HEK293 (cell line): ENCODE results near the gene GET3.
"Not testable (repeated sequence)": the region's sequence is repeated elsewhere in the genome, so short reads cannot be mapped to it uniquely, and the experiment has no call there.

Source experiments
- CTCF ChIA-PET: fragments of 350-600 bp; formaldehyde crosslinking; extraction: SDS; loops from one replicate; lab custom pipeline; 2021; ENCODE audit warnings: antibody characterized with exemption; lab: Yijun Ruan, JAX
- POLR2A ChIA-PET: fragments of 300-600 bp; formaldehyde crosslinking; extraction: SDS; loops from one replicate; lab custom pipeline; 2020; ENCODE audit warnings: antibody characterized with exemption, inconsistent platforms; lab: Yijun Ruan, JAX
- H3K27ac ChIP-seq: fragments of 200-500 bp; sonication (Bioruptor generic); 2 replicates; pipeline ENCODE4 v1.5.1; 2014; ENCODE audit warnings: low read depth, low read length, control low read depth, inconsistent platforms; ENCODE audit errors: extremely low read depth
- H3K36me3 ChIP-seq, 2 experiments: fragments of 200-500 bp in 1 of 2; sonication (Bioruptor generic) in 1 of 2; 1 replicate in 1 of 2; 2 replicates in 1 of 2; pipeline ENCODE4 v1.5.1; 2014 to 2017; ENCODE audit warnings: inconsistent platforms in 2 of 2, low read length in 2 of 2; ENCODE audit not compliant: control insufficient read depth in 2 of 2, insufficient read depth in 1 of 2
- H3K4me1 ChIP-seq: fragments of 200-500 bp; sonication (Bioruptor generic); 2 replicates; pipeline ENCODE4 v1.5.1; 2014; ENCODE audit warnings: mild to moderate bottlenecking, low read length, inconsistent platforms; ENCODE audit not compliant: control insufficient read depth, insufficient read depth
- H3K4me3 ChIP-seq: 2 replicates; pipeline ENCODE4 v1.5.1; 2011; ENCODE audit warnings: low read depth, mild to moderate bottlenecking, control low read depth, low read length, moderate library complexity
- H3K9me3 ChIP-seq: fragments of 200-500 bp; sonication (Bioruptor generic); 2 replicates; pipeline ENCODE4 v1.5.1; 2014; ENCODE audit warnings: low read depth, low read length, inconsistent platforms; ENCODE audit not compliant: control insufficient read depth, insufficient read depth
- GLI4 ChIP-seq: fragments of 450-650 bp; formaldehyde crosslinking; IDR thresholded peaks from 2 replicates; pipeline ENCODE4 v1.5.1; 2016; ENCODE audit warnings: missing biosample characterization, missing genetic modification characterization
- KLF9 ChIP-seq: fragments of 450-650 bp; formaldehyde crosslinking; IDR thresholded peaks from 2 replicates; pipeline ENCODE4 v1.5.1; 2016; ENCODE audit warnings: missing biosample characterization, missing genetic modification characterization, low read depth
- OSR2 ChIP-seq: fragments of 450-650 bp; formaldehyde crosslinking; IDR thresholded peaks from 2 replicates; pipeline ENCODE4 v1.5.1; 2016; ENCODE audit warnings: missing biosample characterization, missing genetic modification characterization
- PRDM1 ChIP-seq: fragments of 450-650 bp; formaldehyde crosslinking; IDR thresholded peaks from 2 replicates; pipeline ENCODE4; 2016; ENCODE audit warnings: missing biosample characterization, missing genetic modification characterization
- ZBTB8A ChIP-seq: fragments of 450-650 bp; formaldehyde crosslinking; IDR thresholded peaks from 2 replicates; pipeline ENCODE4 v1.5.1; 2016; ENCODE audit warnings: missing biosample characterization, missing genetic modification characterization
- ZEB2 ChIP-seq: fragments of 450-650 bp; formaldehyde crosslinking; IDR thresholded peaks from 2 replicates; pipeline ENCODE4 v1.5.1; 2016; ENCODE audit warnings: missing biosample characterization, missing genetic modification characterization
- ZFP3 ChIP-seq: fragments of 450-650 bp; formaldehyde crosslinking; IDR thresholded peaks from 2 replicates; pipeline ENCODE4 v1.5.1; 2016; ENCODE audit warnings: low read depth, missing biosample characterization, missing genetic modification characterization
- ZNF157 ChIP-seq: fragments of 450-650 bp; formaldehyde crosslinking; IDR thresholded peaks from 2 replicates; pipeline ENCODE4 v1.5.1; 2016; ENCODE audit warnings: missing biosample characterization, missing genetic modification characterization
- ZNF16 ChIP-seq: fragments of 450-650 bp; formaldehyde crosslinking; IDR thresholded peaks from 2 replicates; pipeline ENCODE4 v1.5.1; 2016; ENCODE audit warnings: low read depth, missing biosample characterization, missing genetic modification characterization
- ZNF433 ChIP-seq: fragments of 450-650 bp; formaldehyde crosslinking; IDR thresholded peaks from 2 replicates; pipeline ENCODE4 v1.5.1; 2016; ENCODE audit warnings: missing biosample characterization, missing genetic modification characterization, low read depth
- ZNF521 ChIP-seq: fragments of 450-650 bp; formaldehyde crosslinking; IDR thresholded peaks from 2 replicates; pipeline ENCODE4 v1.5.1; 2017; ENCODE audit warnings: missing biosample characterization, mild to moderate bottlenecking, missing genetic modification characterization
- ZNF610 ChIP-seq: fragments of 450-650 bp; formaldehyde crosslinking; IDR thresholded peaks from 2 replicates; pipeline ENCODE4 v1.5.1; 2016; ENCODE audit warnings: missing biosample characterization, missing genetic modification characterization, borderline replicate concordance
- ZNF777 ChIP-seq: fragments of 450-650 bp; formaldehyde crosslinking; IDR thresholded peaks from 2 replicates; pipeline ENCODE4 v1.5.1; 2017; ENCODE audit warnings: missing biosample characterization, missing genetic modification characterization, borderline replicate concordance
- TF ChIP-seq, protein P1 (sequence below): fragments of 450-650 bp; formaldehyde crosslinking; IDR thresholded peaks from 2 replicates; pipeline ENCODE4 v1.5.1; 2016; ENCODE audit warnings: missing biosample characterization, missing genetic modification characterization
- TF ChIP-seq, protein P2 (sequence below): fragments of 450-650 bp; formaldehyde crosslinking; IDR thresholded peaks from 2 replicates; pipeline ENCODE4 v1.5.1; 2016; ENCODE audit warnings: missing biosample characterization, missing genetic modification characterization
- TF ChIP-seq, protein P3 (sequence below): fragments of 450-650 bp; formaldehyde crosslinking; IDR thresholded peaks from 2 replicates; pipeline ENCODE4 v1.5.1; 2017; ENCODE audit warnings: missing biosample characterization, missing genetic modification characterization
- TF ChIP-seq, protein P4 (sequence below): IDR thresholded peaks from 2 replicates; pipeline ENCODE4 v1.6.1; 2011; ENCODE audit warnings: mild to moderate bottlenecking, low read depth, low read length, borderline replicate concordance

The GET3 gene

DNA sequence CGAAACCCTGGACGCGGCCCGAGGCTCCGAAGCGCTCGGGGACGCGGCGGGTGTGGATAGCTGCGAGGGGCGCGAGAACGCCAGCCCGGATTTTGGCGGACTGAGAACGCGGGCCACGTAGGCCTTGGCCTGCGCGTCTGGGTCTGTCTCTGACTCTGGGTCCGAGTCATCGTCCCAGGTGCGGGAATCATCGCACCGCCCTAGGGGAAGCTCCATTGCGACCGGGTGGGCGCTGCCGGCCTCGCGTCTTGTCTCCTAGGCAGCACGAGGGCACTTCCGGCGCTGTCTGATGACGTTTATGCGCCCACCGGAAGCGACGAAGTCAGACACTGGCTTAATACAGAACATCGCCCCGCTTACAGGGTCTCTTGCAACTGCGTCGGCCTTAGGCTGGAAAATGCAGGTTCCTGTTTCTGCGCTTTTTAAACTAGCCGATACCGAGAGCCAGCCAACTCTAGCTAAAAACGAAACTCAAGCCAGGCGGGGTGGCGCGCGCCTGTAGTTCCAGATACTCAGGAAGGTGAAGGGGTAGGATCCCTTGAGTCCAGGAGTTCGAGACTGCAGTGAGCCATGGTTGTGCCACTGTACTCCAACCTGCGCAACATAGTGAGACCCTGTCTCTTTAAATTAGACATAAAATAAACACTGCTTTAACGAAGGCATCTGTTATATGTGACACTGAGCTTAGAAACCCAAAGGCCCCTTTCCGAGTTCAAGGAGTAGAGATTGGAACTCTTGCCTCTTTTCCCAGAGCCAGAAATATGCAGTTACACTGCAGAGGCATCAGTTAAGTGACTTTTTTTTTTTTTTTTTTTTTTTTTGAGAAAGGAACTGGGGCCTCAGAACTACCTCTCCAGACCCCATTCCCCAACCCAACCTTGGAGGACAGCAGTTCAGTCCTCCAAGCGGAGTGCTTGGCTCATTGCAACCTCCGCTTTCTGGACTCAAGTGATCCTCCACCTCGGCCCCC is 40.6 kb upstream of the GET3 start, which contains the start of gene FBXW9 (continued):
- TF ChIP-seq, protein P1, sequence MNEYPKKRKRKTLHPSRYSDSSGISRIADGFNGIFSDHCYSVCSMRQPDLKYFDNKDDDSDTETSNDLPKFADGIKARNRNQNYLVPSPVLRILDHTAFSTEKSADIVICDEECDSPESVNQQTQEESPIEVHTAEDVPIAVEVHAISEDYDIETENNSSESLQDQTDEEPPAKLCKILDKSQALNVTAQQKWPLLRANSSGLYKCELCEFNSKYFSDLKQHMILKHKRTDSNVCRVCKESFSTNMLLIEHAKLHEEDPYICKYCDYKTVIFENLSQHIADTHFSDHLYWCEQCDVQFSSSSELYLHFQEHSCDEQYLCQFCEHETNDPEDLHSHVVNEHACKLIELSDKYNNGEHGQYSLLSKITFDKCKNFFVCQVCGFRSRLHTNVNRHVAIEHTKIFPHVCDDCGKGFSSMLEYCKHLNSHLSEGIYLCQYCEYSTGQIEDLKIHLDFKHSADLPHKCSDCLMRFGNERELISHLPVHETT: peak; percentile 47; the same call in 1 of the 2 replicates
- peak; percentile 77 for TF ChIP-seq ZEB2 (tag by site-specific recombination)
- no peak for TF ChIP-seq ZNF433 (tag by site-specific recombination)
- TF ChIP-seq ZNF521 (tag by site-specific recombination): no peak
- TF ChIP-seq, protein P2, sequence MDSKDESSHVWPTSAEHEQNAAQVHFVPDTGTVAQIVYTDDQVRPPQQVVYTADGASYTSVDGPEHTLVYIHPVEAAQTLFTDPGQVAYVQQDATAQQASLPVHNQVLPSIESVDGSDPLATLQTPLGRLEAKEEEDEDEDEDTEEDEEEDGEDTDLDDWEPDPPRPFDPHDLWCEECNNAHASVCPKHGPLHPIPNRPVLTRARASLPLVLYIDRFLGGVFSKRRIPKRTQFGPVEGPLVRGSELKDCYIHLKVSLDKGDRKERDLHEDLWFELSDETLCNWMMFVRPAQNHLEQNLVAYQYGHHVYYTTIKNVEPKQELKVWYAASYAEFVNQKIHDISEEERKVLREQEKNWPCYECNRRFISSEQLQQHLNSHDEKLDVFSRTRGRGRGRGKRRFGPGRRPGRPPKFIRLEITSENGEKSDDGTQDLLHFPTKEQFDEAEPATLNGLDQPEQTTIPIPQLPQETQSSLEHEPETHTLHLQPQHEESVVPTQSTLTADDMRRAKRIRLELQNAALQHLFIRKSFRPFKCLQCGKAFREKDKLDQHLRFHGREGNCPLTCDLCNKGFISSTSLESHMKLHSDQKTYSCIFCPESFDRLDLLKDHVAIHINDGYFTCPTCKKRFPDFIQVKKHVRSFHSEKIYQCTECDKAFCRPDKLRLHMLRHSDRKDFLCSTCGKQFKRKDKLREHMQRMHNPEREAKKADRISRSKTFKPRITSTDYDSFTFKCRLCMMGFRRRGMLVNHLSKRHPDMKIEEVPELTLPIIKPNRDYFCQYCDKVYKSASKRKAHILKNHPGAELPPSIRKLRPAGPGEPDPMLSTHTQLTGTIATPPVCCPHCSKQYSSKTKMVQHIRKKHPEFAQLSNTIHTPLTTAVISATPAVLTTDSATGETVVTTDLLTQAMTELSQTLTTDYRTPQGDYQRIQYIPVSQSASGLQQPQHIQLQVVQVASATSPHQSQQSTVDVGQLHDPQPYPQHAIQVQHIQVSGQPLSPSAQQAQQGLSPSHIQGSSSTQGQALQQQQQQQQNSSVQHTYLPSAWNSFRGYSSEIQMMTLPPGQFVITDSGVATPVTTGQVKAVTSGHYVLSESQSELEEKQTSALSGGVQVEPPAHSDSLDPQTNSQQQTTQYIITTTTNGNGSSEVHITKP (tag by site-specific recombination): peak; percentile 59
- TF ChIP-seq, all 188 proteins: peak for 56

DNA sequence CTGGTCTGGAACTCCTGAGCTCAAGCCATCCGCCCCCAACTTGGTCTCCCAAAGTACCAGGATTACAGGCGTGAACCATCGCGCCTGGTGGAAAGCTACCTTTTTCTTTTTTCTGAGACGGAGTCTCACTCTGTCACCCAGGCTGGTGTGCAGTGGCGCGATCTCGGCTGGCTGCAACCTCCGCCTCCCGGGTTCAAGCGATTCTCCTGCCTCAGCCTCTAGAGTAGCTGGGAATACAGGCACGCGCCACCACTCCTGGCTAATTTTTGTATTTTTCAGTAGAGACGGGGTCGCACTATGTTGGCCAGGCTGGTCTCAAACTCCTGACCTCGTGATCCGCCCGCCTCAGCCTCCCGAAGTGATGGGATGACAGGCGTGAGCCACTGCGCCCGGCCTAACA is 39.9 kb upstream of the GET3 start:
- ChIA-PET CTCF (interaction anchor here (0.5 to 1.9 kb wide), 4 partner anchors 12 to 98 kb away, joined by 3 to 4 read pairs (median 4); no protein-coding TSS in a partner anchor), POLR2A (interaction anchor here (1.2 to 2.7 kb wide), 6 partner anchors 11 to 193 kb away, joined by 3 to 19 read pairs (median 5); partner anchors contain the start of genes DHPS, GCDH and TNPO2)
- not testable (repeated sequence) for H3K4me1 ChIP-seq, H3K9me3 ChIP-seq, H3K4me3 ChIP-seq, H3K27ac ChIP-seq
- H3K36me3 ChIP-seq: peaks cover 23 to 56% of the 10 kb centered on the region in 2 experiments

DNA sequence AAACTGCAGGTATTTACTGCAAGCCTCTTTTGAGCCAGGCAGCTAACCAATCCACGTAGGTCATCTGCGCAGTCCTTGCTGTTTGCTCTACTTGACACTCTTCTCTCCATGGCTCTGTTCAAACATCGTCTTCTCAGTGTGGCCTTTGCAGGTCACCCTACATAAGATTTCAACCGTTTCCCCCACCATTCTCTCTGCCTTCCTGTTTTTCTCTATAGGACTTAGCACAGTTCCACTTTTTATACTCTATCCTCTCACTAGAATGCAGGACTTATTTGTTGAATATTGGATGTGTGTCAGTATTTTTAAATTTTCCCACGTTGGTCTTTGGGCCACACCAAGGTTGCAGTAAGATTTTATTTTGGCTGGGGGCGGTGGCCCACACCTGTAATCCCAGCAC is 39.2 kb upstream of the GET3 start:
- Histone ChIP-seq H3K4me1 (no peaks in the 10 kb centered on the region), H3K36me3 (peaks cover 24 to 57% of the 10 kb centered on the region in 2 experiments), H3K4me3 (no peak overlapping the region), H3K27ac (no peak overlapping the region)
- POLR2A ChIA-PET: interaction anchor here (1.2 to 2.7 kb wide), 4 partner anchors 12 to 25 kb away, joined by 3 to 19 read pairs (median 9); partner anchors contain the start of genes DHPS and TNPO2
- CTCF ChIA-PET: interaction anchor here (1.1 to 1.9 kb wide), 2 partner anchors 21 to 68 kb away, joined by 4 to 6 read pairs; no protein-coding TSS in a partner anchor
- no peak for TF ChIP-seq ZNF610 (tag by site-specific recombination)
- TF ChIP-seq, all 188 proteins: peak for 0
- no peaks in the 10 kb centered on the region for H3K9me3 ChIP-seq

DNA sequence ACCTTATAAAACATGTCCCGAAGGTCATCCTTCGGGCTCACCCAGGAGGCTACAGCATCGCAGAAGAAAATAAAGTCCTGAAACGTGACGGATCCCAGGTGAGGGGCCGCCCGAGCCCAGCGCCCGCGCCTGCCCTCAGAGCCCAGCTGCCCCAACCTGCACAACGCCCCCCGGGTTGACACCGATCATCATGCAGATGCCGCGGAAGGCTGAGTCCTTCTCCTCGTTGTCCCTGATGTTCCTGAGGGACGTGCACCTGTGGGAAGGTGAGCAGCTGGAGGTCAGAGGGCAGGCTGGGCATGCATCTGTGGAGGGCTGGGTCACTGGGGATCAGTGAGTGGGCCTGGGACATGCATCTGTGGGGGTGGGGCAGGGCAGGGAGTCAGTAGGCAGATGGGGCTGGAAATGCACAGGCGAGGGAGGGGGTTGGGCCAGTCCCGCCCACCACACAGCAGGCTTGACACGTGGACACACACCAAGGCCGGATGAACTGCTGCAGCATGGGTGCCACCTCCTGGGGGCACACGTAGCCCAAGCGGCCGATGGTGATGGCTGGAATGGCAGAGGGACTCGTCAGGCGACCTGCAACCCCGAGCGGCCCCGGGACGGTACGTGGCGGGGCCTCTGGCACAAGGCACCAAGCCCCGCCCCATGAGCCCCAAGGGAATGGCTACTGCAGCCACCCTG is 35.6 kb upstream of the GET3 start:
- Histone ChIP-seq H3K4me3 (no peak overlapping the region), H3K27ac (no peak overlapping the region), H3K9me3 (no peaks in the 10 kb centered on the region), H3K36me3 (peaks cover 36 to 86% of the 10 kb centered on the region in 2 experiments), H3K4me1 (no peaks in the 10 kb centered on the region)
- ChIA-PET CTCF (no interaction called here), POLR2A (no interaction called here)
- TF ChIP-seq PRDM1 (no peak), ZBTB8A (tag by site-specific recombination) (no peak), ZNF777 (tag by site-specific recombination) (no peak), KLF9 (tag by site-specific recombination) (peak; percentile 61), ZFP3 (tag by site-specific recombination) (no peak), ZNF16 (no peak), GLI4 (tag by site-specific recombination) (no peak), ZNF157 (tag by site-specific recombination) (no peak), OSR2 (no peak)
- TF ChIP-seq, protein P3, sequence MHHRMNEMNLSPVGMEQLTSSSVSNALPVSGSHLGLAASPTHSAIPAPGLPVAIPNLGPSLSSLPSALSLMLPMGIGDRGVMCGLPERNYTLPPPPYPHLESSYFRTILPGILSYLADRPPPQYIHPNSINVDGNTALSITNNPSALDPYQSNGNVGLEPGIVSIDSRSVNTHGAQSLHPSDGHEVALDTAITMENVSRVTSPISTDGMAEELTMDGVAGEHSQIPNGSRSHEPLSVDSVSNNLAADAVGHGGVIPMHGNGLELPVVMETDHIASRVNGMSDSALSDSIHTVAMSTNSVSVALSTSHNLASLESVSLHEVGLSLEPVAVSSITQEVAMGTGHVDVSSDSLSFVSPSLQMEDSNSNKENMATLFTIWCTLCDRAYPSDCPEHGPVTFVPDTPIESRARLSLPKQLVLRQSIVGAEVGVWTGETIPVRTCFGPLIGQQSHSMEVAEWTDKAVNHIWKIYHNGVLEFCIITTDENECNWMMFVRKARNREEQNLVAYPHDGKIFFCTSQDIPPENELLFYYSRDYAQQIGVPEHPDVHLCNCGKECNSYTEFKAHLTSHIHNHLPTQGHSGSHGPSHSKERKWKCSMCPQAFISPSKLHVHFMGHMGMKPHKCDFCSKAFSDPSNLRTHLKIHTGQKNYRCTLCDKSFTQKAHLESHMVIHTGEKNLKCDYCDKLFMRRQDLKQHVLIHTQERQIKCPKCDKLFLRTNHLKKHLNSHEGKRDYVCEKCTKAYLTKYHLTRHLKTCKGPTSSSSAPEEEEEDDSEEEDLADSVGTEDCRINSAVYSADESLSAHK (tag by site-specific recombination): no peak
- TF ChIP-seq, protein P4, sequence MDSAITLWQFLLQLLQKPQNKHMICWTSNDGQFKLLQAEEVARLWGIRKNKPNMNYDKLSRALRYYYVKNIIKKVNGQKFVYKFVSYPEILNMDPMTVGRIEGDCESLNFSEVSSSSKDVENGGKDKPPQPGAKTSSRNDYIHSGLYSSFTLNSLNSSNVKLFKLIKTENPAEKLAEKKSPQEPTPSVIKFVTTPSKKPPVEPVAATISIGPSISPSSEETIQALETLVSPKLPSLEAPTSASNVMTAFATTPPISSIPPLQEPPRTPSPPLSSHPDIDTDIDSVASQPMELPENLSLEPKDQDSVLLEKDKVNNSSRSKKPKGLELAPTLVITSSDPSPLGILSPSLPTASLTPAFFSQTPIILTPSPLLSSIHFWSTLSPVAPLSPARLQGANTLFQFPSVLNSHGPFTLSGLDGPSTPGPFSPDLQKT: no peak
